HG02763 (cell line): Measurements from ENCODE around the gene ZBTB25.
A peak's percentile ranks its signal among the peaks of the same experiment; 100 is the strongest.

Source experiments
- ATAC-seq: cut with Tn5 transposase; IDR thresholded peaks from one replicate; pipeline ENCODE4 v1.9.1; 2021; ENCODE audit warnings: mild to moderate bottlenecking, moderate library complexity; ENCODE audit not compliant: unreplicated experiment

ZBTB25 gene

DNA sequence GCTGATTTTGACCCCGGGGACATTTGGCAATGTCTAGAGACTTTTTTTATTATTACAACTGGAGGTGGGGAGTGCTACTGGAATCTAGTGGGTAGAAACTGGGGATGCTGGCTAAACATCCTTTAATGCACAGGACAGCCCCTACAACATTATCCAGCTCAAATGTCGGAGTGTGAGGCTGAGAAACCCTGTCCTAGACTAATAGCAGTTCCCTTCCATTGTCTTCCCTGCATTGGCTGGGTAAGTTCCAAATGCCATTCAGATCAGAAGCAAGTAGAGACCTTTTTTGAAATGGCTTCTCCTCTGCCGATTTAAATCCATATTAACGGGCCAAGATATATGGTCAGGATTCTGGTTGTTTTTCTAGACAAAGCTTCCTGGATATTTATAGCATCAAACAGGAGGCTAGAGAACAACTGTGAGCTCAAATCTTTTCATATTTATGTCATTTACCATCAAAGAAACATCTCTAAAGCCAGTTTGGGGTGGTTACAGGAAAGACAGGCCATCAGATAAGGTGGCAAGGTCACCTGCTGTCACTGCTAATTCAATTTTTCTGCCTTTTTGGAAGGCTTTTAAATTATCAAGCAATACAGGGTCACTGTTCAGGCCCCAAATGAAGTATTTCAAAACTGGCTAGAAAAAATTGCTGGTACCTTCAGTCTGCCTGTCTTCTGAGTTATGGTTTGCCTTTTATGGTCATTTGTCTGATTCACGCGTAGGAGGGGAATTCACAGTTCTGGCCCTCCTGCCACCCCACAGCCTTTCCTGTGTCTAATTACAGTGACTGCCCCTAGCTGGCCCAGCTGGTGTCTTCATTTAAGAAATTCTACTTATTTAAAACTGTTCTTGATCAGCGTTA, 58.4 kb downstream of the ZBTB25 start:
- ATAC-seq, result peak; percentile 95

DNA sequence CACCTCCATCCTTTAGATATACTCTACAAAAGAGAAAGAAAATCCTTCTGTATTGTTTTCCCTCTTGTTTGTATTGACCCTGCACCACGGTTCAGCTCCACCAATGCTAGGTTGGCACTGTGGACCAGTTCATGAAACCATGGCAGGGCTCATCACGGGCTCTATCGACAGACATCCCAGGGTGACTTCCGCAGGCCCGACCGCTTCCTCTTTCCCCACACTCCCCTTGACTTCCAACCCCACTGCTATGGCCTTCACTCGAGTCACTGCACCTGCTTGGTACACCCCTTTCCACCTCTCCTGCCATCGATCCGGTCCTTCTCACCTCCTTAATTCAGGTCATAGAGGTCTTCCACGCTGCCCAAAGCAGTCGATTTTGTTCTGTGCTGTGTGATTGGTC, 59.5 kb downstream of the ZBTB25 start:
- no peak for ATAC-seq

DNA sequence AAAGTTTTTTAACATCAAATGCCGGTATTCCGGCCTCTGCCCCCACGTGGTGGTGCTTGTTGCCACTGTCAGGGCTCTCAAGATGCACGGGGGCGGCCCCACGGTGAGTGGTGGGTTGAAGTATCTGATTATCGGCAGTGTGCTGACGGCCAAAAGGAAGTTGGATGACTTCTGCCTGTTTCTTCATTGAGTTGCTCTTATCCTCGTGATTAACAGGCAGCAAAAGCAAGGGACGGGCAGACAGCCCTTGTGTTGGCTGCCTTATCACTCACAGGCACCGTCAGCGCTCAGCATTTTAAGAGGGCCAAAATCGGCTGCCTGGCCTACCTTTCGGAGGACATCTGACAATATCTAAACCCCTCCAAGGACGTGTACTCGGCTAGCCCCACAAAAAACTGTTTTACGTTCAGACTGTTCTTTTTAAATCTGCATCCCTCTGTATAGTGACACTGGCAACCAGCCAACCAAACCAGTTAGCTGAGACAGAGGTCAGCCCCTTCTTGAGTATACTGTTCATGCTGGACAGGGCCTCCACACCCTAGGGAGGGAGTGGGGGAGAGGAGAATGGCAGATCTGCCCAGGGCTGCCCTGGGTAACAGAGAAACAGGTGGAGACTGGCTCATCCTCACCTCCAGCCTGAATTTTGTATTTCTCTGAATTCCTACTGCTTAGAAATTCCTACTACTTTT, 61.2 kb downstream of the ZBTB25 start:
- ATAC-seq, result no peak

DNA sequence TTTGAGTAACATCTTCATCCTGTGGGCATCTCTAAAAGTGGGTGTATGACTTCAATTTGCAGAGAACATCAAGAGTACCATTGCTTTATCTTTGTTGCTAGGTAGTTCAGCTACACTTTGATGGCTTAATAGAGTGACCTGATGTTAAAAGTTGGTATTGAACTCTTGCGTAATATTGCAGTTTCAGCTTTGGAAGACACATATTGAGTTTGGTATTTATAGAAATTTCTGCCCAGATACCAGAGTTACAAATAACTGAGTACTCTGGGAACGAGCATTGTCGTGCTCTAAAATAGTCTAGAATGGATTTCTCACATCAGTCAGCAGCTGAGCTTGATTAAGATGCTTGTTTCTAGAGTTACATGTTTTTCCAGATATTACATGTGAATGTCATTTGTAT, 63.1 kb downstream of the ZBTB25 start:
- ATAC-seq, result no peak

DNA sequence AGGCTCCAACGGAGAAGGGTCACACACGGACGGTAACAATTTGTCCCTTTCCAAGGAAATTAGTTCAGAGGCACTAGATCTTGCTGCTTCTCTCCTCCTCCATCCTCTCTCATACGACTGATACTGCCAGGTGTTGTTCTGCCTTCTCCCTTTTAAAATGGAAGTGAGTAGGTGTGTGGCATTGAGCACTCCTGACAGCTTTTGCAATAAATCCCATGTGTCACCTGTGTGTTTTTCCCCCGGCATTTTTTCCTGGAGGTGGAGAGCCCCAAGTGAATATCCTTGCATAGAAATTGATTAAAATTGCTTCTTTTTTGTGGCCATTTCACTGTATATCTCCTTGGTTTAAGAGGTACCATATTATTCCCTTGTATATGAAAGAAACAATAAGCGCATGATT, 64.5 kb downstream of the ZBTB25 start:
- ATAC-seq, result no peak

DNA sequence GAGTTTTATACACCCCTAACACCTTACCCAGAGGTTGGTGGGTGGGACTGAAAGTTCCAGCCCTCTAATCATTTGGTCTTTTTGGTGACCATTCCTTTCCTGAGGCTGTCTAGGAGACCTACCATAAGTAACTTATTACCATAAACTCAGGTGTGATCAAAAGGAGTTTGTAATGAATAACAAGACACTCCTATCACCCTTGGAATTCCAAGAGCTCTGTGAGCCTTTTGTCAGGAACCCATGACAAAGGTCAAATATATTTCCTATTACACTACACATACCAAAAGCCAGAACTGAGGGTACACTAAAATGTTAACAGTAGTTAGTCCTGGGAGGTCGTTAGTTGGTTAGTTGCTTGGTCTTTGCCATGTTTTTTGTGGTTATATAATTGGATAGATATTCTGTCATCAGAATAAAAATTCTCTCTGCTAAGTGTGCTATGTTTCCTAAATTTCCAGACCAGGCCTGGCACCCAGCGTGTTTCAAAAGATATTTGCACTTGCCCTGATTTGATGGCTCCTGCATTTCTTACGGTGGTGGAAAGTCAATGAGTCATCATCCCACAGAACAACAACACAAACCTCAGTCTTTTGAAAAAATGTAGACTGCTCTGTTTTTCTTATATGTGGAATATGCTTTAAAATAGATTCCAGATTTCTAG, 65.3 kb downstream of the ZBTB25 start:
- no peak for ATAC-seq

DNA sequence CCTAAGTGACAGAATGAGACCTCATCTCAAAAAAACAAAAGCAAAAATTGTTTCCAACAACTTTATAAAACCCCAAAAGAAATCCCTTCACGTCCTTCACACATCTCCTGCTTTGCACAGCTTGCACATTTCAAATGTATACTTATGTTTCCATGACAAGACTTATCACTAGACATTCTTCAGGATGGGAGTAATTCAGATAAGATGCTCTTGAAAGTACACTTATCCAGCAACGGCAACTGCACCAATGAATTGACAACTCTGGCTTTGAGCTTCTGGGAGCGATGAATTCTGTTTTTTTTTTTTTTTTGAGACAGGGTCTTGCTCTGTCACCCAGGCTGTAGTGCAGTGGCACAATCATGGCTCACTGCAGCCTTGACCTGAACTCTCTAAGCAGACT, 69.1 kb downstream of the ZBTB25 start:
- no peak for ATAC-seq

DNA sequence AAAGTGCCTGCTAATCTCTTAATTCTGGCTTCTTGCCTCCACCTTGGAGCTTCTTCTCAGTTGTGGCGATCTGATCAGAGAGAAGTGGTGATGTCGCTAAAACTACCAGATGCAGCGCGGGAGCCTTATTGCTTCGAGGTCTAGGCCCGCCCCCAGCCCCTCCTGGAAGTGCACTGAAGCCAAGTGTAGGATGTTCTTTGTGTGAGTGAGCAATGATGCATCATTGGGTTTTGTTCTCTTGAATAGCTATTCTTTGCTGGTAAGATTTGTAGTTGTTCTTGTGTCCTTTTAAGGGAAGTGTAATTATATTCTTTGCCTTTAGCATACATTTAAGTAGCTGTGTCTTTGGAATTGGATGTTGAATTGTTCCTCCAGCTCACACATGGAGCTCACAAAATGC, 79.7 kb downstream of the ZBTB25 start:
- no peak for ATAC-seq

DNA sequence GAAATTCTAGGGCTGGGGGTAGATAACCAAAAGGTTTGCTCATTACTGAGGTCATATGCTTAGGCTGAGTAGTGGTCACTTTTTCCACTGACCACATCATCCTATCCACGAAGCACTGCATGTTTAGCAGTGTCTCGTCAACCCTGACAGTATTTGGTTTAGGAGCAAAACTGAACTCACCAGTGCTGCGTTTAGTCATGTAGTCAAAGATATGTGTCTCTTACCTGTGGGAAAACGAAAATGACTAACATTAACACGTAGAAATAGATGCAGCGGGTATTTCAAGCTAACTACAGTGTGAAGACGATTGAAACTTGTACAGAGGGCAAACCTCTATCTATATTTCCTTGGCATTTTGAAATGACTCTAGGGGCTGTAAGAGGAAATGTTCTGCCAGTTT, 80.9 kb downstream of the ZBTB25 start:
- ATAC-seq, result no peak

DNA sequence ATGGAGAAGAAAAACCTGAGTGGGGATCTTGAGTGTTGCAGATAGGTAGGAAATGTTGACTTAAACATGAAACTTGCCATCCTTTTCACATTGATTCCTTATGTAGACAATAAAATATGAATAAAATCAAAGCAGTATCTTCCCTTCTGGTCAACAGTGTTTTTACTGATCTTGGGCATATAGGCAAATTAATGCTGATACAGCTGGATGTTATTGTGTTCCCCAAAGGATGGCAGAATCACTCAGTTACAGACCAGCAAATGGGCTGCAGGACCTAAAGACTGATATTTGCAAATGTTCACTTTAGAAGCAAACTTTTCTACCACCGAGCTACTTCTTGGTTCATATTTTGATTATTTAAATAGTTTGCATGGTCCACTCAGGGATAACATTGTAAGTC, 81.6 kb downstream of the ZBTB25 start:
- no peak for ATAC-seq

DNA sequence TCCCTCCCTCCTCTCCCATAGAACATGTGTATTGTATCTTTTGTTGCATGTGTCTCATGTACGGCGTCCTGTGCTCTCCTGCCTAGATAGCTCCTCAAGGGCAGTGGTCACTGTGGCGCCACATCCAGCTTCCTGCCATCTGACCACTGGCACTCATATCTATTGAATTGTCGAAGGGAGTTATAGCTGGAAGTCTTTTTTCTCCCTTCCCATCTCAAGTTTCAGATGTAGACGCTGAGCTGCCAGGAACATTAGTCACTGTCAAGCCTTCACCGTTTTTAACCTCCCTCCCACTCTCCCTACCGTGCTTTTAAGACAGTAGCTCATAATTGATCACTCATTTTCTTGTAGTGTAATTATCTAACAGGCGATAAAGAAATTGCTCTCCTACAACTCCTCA, 82.5 kb downstream of the ZBTB25 start:
- no peak for ATAC-seq

DNA sequence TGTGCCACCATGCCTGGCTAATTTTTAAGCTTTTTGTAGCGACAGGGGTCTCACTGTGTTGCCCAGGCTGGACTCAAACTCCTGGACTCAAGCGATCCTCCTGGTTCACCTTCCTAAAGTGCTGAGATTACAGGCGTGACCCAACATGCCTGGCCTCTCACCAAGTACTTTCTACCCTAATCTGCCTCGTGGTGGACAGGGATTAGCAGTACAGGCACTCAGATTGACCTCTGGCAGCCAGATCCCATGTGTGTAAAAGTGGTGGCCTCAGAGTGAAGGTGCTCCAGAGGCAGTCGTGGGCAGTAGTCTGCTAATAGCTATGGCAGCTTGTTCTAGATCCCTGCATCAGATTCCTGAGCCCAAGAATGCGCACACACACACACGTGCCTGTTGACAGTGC, 84.6 kb downstream of the ZBTB25 start:
- ATAC-seq, result no peak

DNA sequence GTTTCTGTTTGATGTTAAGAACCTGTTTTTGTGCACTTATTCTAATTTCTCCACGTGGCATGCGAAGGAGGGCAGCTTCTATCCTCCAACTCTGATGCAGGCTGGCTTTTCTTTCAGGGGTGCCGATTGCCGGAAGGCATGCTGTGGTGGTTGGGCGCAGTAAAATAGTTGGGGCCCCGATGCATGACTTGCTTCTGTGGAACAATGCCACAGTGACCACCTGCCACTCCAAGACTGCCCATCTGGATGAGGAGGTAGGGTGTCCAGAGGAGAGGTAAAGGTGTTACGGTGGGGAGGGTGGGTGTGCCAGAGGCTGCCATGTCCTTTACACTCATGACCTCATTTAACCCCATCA, 85.9 kb downstream of the ZBTB25 start:
- no peak for ATAC-seq

DNA sequence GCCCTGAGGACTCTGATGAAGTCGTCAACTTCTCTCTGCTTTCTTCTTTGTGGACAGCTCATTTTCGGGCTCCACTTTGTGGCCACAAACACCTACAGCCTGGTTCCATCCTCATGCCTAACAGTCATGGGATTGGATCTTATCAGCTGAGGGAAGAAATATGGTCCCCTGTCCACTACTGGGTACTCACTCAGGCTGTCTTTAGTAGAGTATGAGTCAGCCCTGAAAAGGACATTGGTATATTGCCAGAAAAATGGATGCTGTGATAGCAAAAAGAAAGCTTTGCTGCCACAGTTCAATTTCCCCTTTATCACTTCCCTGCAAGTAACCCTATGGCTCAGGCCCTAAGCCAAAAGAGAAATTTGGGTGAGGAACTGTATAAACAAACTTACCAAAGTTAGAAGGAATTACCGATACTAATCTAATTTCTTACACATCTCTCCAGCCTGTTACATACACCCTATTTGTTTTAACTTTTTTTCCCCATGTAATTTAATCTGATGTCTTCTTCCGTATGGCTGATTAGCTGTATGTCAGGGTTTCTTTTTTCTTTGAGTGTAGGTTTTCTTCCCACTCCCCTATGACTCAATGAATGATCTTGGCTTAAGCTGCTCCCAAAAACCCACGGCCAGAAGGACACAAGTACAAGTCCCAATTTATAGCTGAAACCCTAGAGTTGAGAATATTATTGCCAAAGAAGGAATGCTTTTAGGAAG, 86.4 kb downstream of the ZBTB25 start:
- no peak for ATAC-seq

DNA sequence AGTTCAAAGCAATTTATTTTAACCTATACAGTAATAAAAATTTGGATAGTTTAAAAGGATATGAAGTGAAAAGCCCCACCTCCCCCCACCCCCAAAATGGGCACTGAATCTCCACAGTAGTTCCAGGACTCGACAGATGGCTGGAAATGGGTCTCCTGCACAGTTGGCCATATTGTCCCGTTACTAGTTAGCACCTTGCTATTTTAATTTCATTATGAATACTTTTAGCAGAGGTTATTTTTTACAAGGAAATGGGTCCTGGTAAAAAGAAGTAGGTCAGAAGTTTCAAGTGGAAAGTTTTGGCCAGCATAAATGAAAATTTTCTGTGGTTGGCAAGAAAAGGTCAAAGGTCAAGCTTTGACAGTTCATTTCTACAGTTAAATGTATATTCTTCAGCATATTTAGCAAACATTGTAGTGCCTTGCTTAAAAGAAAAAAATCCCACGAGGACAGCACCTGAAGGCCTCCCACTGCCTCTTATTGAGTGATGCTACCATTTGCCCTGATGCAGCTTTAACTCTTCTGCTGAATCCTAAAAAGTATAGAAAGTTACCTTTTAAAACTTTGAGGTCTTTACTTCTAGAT, 87.2 kb downstream of the ZBTB25 start:
- no peak for ATAC-seq

DNA sequence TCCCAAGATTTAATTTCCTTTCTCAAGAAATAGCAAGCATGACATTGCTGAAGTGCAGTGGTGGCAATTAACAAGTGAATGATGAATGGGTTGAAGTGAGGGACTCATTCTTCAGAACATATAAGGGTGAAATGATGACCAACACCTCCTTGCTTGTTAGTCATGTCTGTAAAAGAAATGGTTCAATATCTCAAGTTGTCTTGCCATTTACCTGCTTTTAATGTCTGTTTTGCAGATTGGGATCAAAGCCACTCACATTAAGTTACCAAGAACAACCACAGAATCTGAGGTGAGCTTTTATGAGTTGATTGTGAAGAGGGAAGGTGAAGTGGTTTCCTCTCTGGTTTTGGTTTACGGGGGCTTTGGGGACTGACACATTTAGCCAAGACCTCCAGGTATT, 91.4 kb downstream of the ZBTB25 start:
- no peak for ATAC-seq

DNA sequence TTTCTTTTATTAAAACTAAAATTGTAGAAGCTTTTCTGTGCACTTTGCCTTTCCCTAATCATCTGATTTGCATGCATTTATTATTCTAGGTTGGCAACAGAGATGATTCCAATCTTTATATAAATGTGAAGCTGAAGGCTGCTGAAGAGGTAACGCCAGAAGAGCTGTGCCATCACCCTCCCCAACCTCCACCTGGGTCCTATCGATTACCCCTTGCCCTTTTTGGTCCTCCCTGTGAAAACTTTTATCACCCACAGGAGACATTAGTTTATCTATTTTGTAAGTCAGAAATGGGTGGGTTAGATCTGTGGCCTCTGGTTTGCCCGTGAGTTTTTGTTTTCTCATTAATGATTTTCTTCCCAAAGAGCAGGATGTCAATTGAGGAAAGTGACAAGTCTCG, 92.6 kb downstream of the ZBTB25 start:
- ATAC-seq, result no peak

DNA sequence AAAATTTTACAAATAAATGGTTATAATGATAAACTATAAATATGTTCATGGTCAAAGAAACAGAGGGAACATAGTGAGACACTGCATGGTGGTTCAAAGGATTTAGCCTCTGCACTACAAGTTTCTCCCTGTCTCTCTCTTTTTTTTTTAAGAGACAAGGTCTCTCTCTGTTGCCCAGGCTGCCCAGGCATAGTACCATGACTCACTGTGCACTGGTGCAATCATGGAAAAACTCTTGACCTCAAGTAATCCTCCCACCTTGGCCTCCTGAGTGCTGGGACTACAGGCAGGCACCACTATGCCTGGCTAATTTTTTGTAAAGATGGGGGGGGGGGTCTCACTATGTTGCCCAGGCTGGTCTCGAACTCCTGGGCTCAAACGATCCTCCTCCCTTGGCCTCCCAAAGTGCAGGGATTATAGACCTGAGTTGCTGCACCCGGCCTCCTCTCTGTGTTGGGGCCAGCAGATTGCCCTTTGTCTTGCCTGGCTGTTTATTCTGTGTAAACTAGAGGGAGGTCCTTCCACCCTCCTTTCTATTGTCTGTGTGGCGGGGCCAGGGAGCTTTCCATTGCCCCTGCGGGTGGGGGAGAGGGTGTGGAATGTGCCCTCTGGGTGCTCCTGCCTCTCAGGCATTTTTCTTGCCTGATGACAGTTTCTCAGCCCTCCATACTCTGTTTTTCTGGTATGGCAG, 93.4 kb downstream of the ZBTB25 start:
- no peak for ATAC-seq

DNA sequence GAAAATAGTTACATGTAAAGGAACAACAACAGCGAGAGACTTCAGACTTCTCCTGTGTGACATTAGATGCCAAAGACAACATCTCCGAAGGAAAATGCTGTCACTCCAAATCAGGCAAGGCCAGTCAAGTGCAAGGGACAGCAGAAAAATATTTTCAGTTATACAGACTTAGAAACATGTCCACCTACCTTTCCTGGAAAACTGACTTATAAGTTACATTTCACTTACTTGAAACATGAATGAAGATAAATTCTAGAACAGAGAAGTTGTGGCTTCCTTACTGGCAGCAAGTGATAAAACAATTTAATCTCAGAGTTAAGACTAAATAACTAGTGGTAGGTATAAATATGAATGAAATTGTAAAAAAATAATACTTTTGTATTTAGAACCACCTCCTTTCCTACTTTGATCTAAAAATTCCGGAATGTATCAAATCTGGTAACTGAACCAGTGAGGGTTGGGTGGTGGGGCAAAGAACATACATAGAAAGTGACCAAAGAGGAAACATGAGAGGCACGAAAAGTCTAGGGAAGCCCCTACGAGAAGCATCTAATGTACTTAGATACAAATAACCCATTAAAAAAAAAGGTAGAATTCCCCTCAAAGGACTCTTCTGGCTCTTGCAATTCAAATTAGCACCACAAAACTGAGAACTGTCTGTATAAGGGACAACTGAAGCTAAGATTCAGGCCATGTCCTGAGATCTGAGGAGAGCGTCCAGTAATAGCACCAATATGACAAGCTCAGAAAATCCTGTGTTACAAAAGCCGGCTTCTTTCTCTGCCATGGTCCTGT, 94.3 kb downstream of the ZBTB25 start:
- no peak for ATAC-seq

DNA sequence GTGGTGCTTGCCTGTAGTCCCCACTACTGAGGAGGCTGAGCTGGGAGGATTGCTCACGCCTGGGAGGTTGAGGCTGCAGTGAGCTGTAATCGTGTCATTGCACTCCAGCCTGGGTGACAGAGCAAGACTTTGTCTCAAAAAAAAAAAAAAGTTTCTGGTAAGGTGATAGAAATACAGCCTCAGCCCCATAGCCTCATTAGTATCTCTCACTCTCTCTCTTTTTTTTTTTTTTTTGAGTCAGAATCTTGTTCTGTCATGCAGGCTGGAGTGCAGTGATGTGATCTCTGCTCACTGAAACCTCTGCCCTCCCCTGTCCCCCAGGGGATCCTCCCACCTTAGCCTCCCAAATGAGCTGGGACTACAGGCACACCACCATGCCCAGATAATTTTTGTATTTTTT, 96.3 kb downstream of the ZBTB25 start:
- ATAC-seq, result no peak
